H1 (cell line): ENCODE measurements around the gene ARHGAP26. TPM values are rescaled to one million over a fixed set of nuclear protein-coding genes. Genes with fewer than 3 reads are reported as not detected.

Experiments
- CTCF ChIA-PET: fragments of 300-600 bp; sonication (Branson Sonifier 250); formaldehyde crosslinking; loops from one replicate; lab custom pipeline; 2021; ENCODE audit not compliant: partially characterized antibody; lab: Charles Lee
- POLR2A ChIA-PET: fragments of 300-600 bp; sonication (Branson Sonifier 250); formaldehyde crosslinking; loops from one replicate; lab custom pipeline; 2021; ENCODE audit warnings: inconsistent platforms; ENCODE audit not compliant: partially characterized antibody; lab: Charles Lee
- DNase-seq, 2 experiments: peaks; one replicate each; pipeline versions ENCODE4 v3.0.0 to v3.0.0-alpha.2; 2010 to 2022; ENCODE audit warnings: low spot score in 2 of 2, low read depth in 1 of 2, mixed read lengths in 1 of 2
- FAIRE-seq: peaks from 2 replicates; lab custom pipeline; 2011; peaks lifted over from hg19 to GRCh38; lab: Jason Lieb, UNC
- H2AFZ ChIP-seq: 2 replicates; pipeline ENCODE4 v1.8.1; 2012; ENCODE audit warnings: low read length, inconsistent platforms
- H2AK5ac ChIP-seq: 2 replicates; pipeline ENCODE4 v1.6.1; 2013; ENCODE audit warnings: low read depth, low read length
- H2BK120ac ChIP-seq: replicated peaks from 2 replicates; pipeline ENCODE3; 2013; ENCODE audit warnings: low read depth, low read length, inconsistent platforms
- H2BK12ac ChIP-seq: 2 replicates; pipeline ENCODE4 v1.6.1; 2013; ENCODE audit warnings: low read depth, low read length
- H2BK15ac ChIP-seq: 2 replicates; pipeline ENCODE4 v1.6.1; 2013; ENCODE audit warnings: low read length
- H2BK20ac ChIP-seq: 2 replicates; pipeline ENCODE4 v1.6.1; 2013; ENCODE audit warnings: low read length
- H2BK5ac ChIP-seq: 2 replicates; pipeline ENCODE4 v1.6.1; 2013; ENCODE audit warnings: low read depth, low read length
- H3K14ac ChIP-seq: 2 replicates; pipeline ENCODE4 v1.6.1; 2013; ENCODE audit warnings: inconsistent platforms; ENCODE audit not compliant: insufficient read length
- H3K18ac ChIP-seq: 2 replicates; pipeline ENCODE4 v1.6.1; 2013; ENCODE audit warnings: low read length; ENCODE audit errors: extremely low read depth
- H3K23ac ChIP-seq: 2 replicates; pipeline ENCODE4 v1.6.1; 2013; ENCODE audit warnings: inconsistent platforms; ENCODE audit not compliant: insufficient read length
- H3K23me2 ChIP-seq: 2 replicates; pipeline ENCODE4 v1.6.1; 2013; ENCODE audit warnings: low read depth, low read length
- H3K27ac ChIP-seq: 2 replicates; pipeline ENCODE4 v1.6.1; 2011; ENCODE audit warnings: low read depth, low read length, inconsistent platforms
- H3K27me3 ChIP-seq, 4 experiments: replicated peaks in 1 of 4; 1 replicate in 1 of 4; 2 replicates in 3 of 4; pipeline versions ENCODE4 v1.6.1 to v1.8.1; 2011 to 2013; ENCODE audit warnings: low read length in 3 of 4, mild to moderate bottlenecking in 3 of 4, inconsistent platforms in 2 of 4, mixed read lengths in 2 of 4, moderate library complexity in 1 of 4; ENCODE audit not compliant: control insufficient read depth in 3 of 4, insufficient read depth in 3 of 4; ENCODE audit errors: extremely low read depth in 1 of 4
- H3K36me3 ChIP-seq, 4 experiments: 2 replicates each; pipeline versions ENCODE4 v1.6.1 to v1.8.1; 2011 to 2013; ENCODE audit warnings: mild to moderate bottlenecking in 4 of 4, low read length in 3 of 4, moderate library complexity in 2 of 4, control low read depth in 1 of 4, inconsistent platforms in 1 of 4; ENCODE audit not compliant: insufficient read depth in 4 of 4, control insufficient read depth in 2 of 4
- H3K4ac ChIP-seq: replicated peaks from 2 replicates; pipeline ENCODE3; 2013; ENCODE audit warnings: low read length, low read depth, mixed read lengths, inconsistent platforms; ENCODE audit not compliant: insufficient read length
- H3K4me1 ChIP-seq, 4 experiments: replicated peaks in 1 of 4; 1 replicate in 1 of 4; 2 replicates in 3 of 4; pipeline versions ENCODE4 v1.6.1 to v1.8.1; 2011 to 2013; ENCODE audit warnings: low read length in 3 of 4, inconsistent platforms in 2 of 4, mixed read lengths in 1 of 4; ENCODE audit not compliant: insufficient read depth in 4 of 4, control insufficient read depth in 3 of 4
- H3K4me2 ChIP-seq, 2 experiments: 2 replicates each; pipeline versions ENCODE4 v1.6.1 to v1.8.1; 2011 to 2013; ENCODE audit warnings: low read depth in 2 of 2, low read length in 2 of 2, control low read depth in 1 of 2, inconsistent platforms in 1 of 2, mild to moderate bottlenecking in 1 of 2; ENCODE audit not compliant: insufficient read depth in 1 of 2
- H3K4me3 ChIP-seq, 4 experiments: fragments of 200-600, 300-600 bp in 1 of 4; sonication (generic), shearing (Covaris generic), sonication (Bioruptor Twin) in 1 of 4; 2 replicates each; pipeline versions ENCODE4 v1.5.1 to v1.8.1; 2011 to 2016; ENCODE audit warnings: low read length in 4 of 4, low read depth in 3 of 4, control low read depth in 2 of 4, inconsistent platforms in 2 of 4, mild to moderate bottlenecking in 2 of 4, mixed read lengths in 1 of 4, moderate library complexity in 1 of 4; ENCODE audit not compliant: insufficient read depth in 2 of 4; ENCODE audit errors: extremely low read depth in 1 of 4
- H3K56ac ChIP-seq: replicated peaks from 2 replicates; pipeline ENCODE3; 2013; ENCODE audit warnings: low read depth, mild to moderate bottlenecking, mixed read lengths, low read length, inconsistent platforms; ENCODE audit not compliant: insufficient read length
- H3K79me1 ChIP-seq: 2 replicates; pipeline ENCODE4 v1.6.1; 2013; ENCODE audit warnings: low read depth, low read length, control low read depth
- H3K79me2 ChIP-seq, 2 experiments: 2 replicates each; pipeline versions ENCODE4 v1.6.1 to v1.8.1; 2012 to 2013; ENCODE audit warnings: low read length in 2 of 2, mild to moderate bottlenecking in 2 of 2, inconsistent platforms in 1 of 2; ENCODE audit not compliant: insufficient read depth in 2 of 2, control insufficient read depth in 1 of 2
- H3K9ac ChIP-seq, 4 experiments: replicated peaks in 1 of 4; 1 replicate in 1 of 4; 2 replicates in 3 of 4; pipeline versions ENCODE4 v1.6.1 to v1.8.1; 2011 to 2013; ENCODE audit warnings: low read depth in 3 of 4, low read length in 3 of 4, control low read depth in 2 of 4, mild to moderate bottlenecking in 2 of 4, moderate library complexity in 2 of 4, inconsistent platforms in 1 of 4; ENCODE audit errors: extremely low read depth in 1 of 4
- H3K9me3 ChIP-seq, 2 experiments: 2 replicates each; pipeline versions ENCODE4 v1.6.1 to v1.8.1; 2012 to 2013; ENCODE audit warnings: mild to moderate bottlenecking in 2 of 2, moderate library complexity in 2 of 2, control low read depth in 1 of 2, inconsistent platforms in 1 of 2, low read depth in 1 of 2, low read length in 1 of 2, mixed read lengths in 1 of 2; ENCODE audit not compliant: insufficient read depth in 2 of 2
- H4K20me1 ChIP-seq, 2 experiments: replicated peaks in 1 of 2; 2 replicates each; pipeline versions ENCODE3 to v1.8.1; 2011 to 2013; ENCODE audit warnings: inconsistent platforms in 2 of 2, low read length in 2 of 2, mild to moderate bottlenecking in 1 of 2; ENCODE audit not compliant: insufficient read depth in 2 of 2, control insufficient read depth in 1 of 2
- H4K5ac ChIP-seq: 2 replicates; pipeline ENCODE4 v1.6.1; 2013; ENCODE audit warnings: low read length, low read depth, mixed read lengths, inconsistent platforms; ENCODE audit not compliant: insufficient read length
- H4K8ac ChIP-seq: 2 replicates; pipeline ENCODE4 v1.8.0; 2013; ENCODE audit warnings: mild to moderate bottlenecking, moderate library complexity, low read length, inconsistent platforms; ENCODE audit not compliant: insufficient read depth; ENCODE audit errors: extremely low read depth
- H4K91ac ChIP-seq: replicated peaks from 2 replicates; pipeline ENCODE3; 2013; ENCODE audit warnings: low read length, mixed read lengths, inconsistent platforms; ENCODE audit not compliant: insufficient read length
- CREB1 ChIP-seq: IDR thresholded peaks from 2 replicates; pipeline ENCODE4 v1.6.1; 2012; ENCODE audit warnings: inconsistent platforms
- GTF2F1 ChIP-seq: IDR thresholded peaks from 2 replicates; pipeline ENCODE4 v1.6.1; 2012; ENCODE audit warnings: low read depth, low read length, improper control_type of control experiment, borderline replicate concordance
- WGBS, 2 experiments: shearing (Covaris generic) in 1 of 2; methylation state at CpG; one replicate each; pipeline versions ENCODE4 v1.1.6 to v1.1.7; 2013 to 2015; ENCODE audit warnings: low lambda C conversion rate in 2 of 2, mixed read lengths in 2 of 2, inconsistent platforms in 1 of 2, low coverage in 1 of 2, missing lambda C conversion rate in 1 of 2; ENCODE audit not compliant: insufficient replicate concordance in 2 of 2, insufficient coverage in 1 of 2, insufficient read length in 1 of 2; ENCODE audit errors: extremely low coverage in 1 of 2, missing lambda C conversion rate in 1 of 2; 5-methylcytosine and 5-hydroxymethylcytosine counted together
- polyA plus RNA-seq, 7 experiments: library from polyadenylated mRNA; depleted of rRNA in 3 of 7; stranded (reverse) in 5 of 7; unstranded in 2 of 7; fragments of >200 nt in 5 of 7; fragments of 200-250 nt in 2 of 7; gene quantifications; 1 replicate in 5 of 7; 2 replicates in 1 of 7; 4 replicates in 1 of 7; pipeline versions ENCODE4 v1.2.1 to v1.2.3, GENCODE V29; 2011 to 2013; ENCODE audit warnings: missing spikeins in 2 of 7, mixed read lengths in 2 of 7
- total RNA-seq: library from RNA; stranded (reverse); fragmentation: NEBNext Ultra II Directional; extraction: Animal tissue kit (Norgen Biotek cat#: 25700); gene quantifications from 2 replicates; pipeline ENCODE4 v1.2.1, GENCODE V29; 2021

Gene ARHGAP26
- total and polyA plus RNA-seq, 2 of the 8 experiments (the other 6 are each of a cell fraction or from before 2014, with no cell fraction given), result 7.1 to 24.8 TPM

DNA sequence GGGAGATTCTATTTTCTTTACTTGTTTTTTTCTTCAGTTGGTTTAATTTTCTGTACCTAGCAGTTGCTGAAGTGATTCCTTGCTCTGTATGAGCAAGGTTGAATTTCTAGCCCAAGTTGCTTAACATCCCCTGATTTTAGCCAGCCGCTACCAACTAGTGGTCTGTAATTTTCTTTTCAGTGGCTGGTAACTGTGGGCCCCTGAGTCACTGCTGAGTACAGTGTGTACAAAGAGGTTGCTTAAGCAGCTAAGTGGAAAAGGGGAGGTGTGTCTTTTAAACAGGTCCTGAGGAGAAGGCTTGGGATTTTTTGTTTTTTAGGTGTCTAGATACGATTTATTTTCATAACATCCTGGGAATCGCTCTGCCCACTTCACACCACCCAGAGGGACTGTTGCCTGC, 378.6 kb downstream of the ARHGAP26 start:
- H3K23me2 ChIP-seq, result no peaks in the 10 kb centered on the region
- no peaks in the 10 kb centered on the region for H4K20me1 ChIP-seq
- H4K91ac ChIP-seq, result no peak overlapping the region
- H3K23ac ChIP-seq, result no peak overlapping the region
- H3K9me3 ChIP-seq, result no peaks in the 10 kb centered on the region
- no peak for FAIRE-seq
- no peak overlapping the region for H2AFZ ChIP-seq
- no peak overlapping the region for H3K4ac ChIP-seq
- no peaks in the 10 kb centered on the region for H3K27me3 ChIP-seq
- no peak overlapping the region for H2BK120ac ChIP-seq
- H3K18ac ChIP-seq, result no peak overlapping the region
- WGBS, 2 experiments, result 86% methylated on average over 3 of the region's 3 CpGs; no CpG with 5 or more reads in 1 of the 2 experiments
- ChIA-PET CTCF (interaction anchor here (0.6 kb wide), 1 partner anchor 224 kb away, joined by 3 read pairs; no protein-coding TSS in a partner anchor), POLR2A (no interaction called here)
- no peak overlapping the region for H2BK12ac ChIP-seq
- H3K79me1 ChIP-seq, result no peaks in the 10 kb centered on the region
- no peak overlapping the region for H4K5ac ChIP-seq
- no peak overlapping the region for H3K4me2 ChIP-seq
- H4K8ac ChIP-seq, result no peak overlapping the region
- DNase-seq, result no peak
- no peak overlapping the region for H3K4me3 ChIP-seq
- no peaks in the 10 kb centered on the region for H3K79me2 ChIP-seq
- no peak overlapping the region for H3K27ac ChIP-seq
- no peak overlapping the region for H3K14ac ChIP-seq
- no peak overlapping the region for H2BK20ac ChIP-seq
- H3K56ac ChIP-seq, result no peak overlapping the region
- H2BK5ac ChIP-seq, result no peak overlapping the region
- H3K9ac ChIP-seq, result no peak overlapping the region; a peak in 1 of 7 replicates
- no peak overlapping the region for H2AK5ac ChIP-seq
- H3K4me1 ChIP-seq, result no peaks in the 10 kb centered on the region
- no peak overlapping the region for H2BK15ac ChIP-seq
- H3K36me3 ChIP-seq, result peaks cover 0 to 2% (median 0%) of the 10 kb centered on the region in 4 experiments; a peak in 2 of 8 replicates
- TF ChIP-seq GTF2F1, result no peak
- TF ChIP-seq CREB1, result no peak
